Fibroblast of pulmonary artery (primary cell): ENCODE measurements around the gene MINDY4.

Experiments used
- DNase-seq: peaks from one replicate; pipeline ENCODE4 v3.0.0-alpha.2; 2010; ENCODE audit warnings: low read depth
- H3K4me3 ChIP-seq: replicated peaks from 2 replicates; pipeline ENCODE4 v1.5.1; 2011; ENCODE audit warnings: low read depth, mild to moderate bottlenecking, control low read depth, low read length, moderate library complexity
- CTCF ChIP-seq: IDR thresholded peaks from 2 replicates; pipeline ENCODE4 v1.5.1; 2011; ENCODE audit warnings: mild to moderate bottlenecking, control low read depth, low read length, inconsistent platforms; ENCODE audit errors: missing control alignments

The MINDY4 gene

GRCh38 chr7:30931929-30932540 lies 160.8 kb downstream of the MINDY4 start:
- DNase-seq: no peak
- no peak overlapping the region for H3K4me3 ChIP-seq
- no peak for TF ChIP-seq CTCF

- DNase-seq: no peak
- H3K4me3 ChIP-seq: no peak overlapping the region
- no peak for TF ChIP-seq CTCF
Observed at GRCh38 chr7:30932562-30932961, 161.3 kb downstream of the MINDY4 start.

- DNase-seq: no peak
- TF ChIP-seq CTCF: no peak
- no peak overlapping the region for H3K4me3 ChIP-seq
Observed at GRCh38 chr7:30933124-30933974, 162.1 kb downstream of the MINDY4 start.

- no peak overlapping the region for H3K4me3 ChIP-seq
- no peak for TF ChIP-seq CTCF
- DNase-seq: no peak
Observed at GRCh38 chr7:30934225-30934624, 163.0 kb downstream of the MINDY4 start.

- H3K4me3 ChIP-seq: no peak overlapping the region
- no peak for DNase-seq
- no peak for TF ChIP-seq CTCF
Observed at GRCh38 chr7:30934732-30935568, 163.7 kb downstream of the MINDY4 start.

DNA sequence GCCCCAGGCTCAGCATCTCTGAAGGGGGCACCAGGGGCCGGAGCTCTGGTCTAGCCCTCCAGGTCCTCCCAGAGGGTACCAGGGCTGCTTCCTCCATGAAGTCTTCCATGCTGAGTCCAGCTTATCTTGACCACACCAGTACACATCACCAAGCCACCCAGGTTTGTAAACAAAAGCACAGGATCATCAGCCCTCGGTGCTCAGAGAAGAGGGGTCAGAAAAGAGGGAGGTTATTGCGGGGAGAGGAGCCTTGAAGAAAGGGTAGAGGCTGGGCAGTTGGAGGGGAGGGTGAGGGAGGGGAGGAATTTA lies 164.3 kb downstream of the MINDY4 start:
- no peak for TF ChIP-seq CTCF
- DNase-seq: no peak
- no peak overlapping the region for H3K4me3 ChIP-seq
